GM18519 (cell line): Measurements from ENCODE around the gene CADM2.

Experiments
- ATAC-seq: cut with Tn5 transposase; IDR thresholded peaks from one replicate; pipeline ENCODE4 v1.9.1; 2021; ENCODE audit warnings: mild to moderate bottlenecking, moderate library complexity; ENCODE audit not compliant: unreplicated experiment, low FRiP score

The CADM2 gene

DNA sequence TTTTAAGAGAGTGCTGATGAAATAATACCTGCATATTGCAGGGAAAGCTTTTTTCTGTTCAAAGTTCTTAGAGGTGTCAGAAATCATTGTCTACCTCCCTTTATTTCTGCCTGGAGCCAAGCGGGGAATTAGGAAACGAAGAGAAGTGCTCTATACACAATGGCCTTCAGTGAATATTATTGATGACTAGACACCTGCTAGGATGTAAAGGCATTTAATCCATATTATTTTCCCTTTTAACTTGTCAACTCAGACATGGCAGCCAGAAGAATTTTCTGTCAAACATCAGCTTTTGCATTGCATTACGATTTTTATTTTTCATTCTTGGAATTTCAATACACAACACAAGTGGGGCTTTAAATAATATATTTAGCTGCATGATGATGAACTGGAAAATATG lies 24.7 kb downstream of the CADM2 start:
- ATAC-seq, result no peak

DNA sequence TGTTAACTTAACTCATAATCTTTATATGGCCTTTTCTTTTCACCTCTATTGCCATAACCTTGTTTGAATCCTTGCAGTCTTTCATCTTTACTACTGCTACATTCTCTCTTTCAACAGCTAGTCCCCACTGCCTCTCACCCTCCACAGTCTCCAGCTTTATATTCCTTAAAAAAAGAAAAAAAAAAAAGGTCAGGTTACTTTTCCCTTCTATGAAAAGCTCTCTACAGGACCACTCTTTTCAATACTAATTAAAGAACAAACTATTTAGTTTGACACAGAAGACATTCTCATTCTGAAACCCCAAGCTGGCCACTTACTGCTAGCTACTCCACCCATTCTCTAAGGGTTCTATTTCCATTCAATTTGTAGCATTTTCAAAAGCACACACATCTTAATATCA lies 25.6 kb downstream of the CADM2 start:
- ATAC-seq, result no peak

DNA sequence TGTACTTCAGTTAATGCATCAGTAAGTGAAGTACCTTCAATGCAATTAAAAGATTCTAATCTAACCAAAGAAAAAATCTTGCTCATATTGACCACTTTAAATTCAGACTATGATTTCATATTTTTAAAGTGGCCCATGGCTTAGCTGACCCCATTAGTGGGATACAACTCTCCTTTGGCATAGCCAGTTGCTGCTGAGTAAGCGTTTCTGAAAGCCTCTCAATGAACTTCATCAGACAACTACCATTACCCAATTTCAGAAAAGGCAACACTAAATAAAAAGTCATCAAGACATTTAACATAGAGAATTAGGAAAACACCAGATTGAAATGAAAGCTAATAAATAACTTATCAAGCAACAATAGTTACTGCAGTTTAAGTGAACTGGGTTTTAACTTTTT lies 27.0 kb downstream of the CADM2 start:
- ATAC-seq, result no peak

DNA sequence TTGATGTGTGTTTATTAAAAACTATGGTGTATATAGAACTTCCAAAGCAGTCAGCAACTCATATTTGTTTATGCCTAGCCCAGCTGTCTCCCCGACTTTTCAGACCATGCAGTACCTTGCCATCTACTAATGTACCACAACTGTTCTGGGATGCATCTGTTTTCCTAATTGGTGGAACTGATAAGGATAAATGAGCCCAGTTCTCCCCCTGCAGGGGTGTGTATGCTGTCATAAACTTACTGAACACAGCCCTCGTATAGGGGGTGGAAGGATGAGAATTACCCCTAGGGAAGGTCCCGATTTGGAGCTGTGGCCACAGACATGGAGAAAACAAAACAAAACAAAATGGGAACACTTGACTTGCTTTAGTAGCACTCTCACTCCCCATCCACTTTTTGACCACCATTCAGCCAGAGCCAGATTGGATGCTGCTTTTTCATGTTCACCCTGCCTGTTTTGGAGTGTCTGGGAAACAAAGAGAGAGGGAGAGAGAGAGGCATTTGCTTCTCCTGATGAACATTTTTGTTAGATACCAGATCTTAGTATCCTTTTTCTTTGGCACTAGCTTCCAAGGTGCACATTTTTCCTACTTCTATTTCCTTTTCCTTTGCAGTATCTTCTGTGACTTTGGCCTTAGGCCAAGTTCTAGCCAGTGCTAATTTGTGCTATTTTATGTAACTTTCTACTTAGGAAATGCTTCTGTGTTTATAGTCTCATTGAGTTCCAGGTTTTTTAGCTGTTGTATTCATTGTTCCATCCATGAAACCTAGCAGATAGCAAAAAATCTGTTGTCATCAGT lies 29.1 kb downstream of the CADM2 start:
- ATAC-seq, result no peak

DNA sequence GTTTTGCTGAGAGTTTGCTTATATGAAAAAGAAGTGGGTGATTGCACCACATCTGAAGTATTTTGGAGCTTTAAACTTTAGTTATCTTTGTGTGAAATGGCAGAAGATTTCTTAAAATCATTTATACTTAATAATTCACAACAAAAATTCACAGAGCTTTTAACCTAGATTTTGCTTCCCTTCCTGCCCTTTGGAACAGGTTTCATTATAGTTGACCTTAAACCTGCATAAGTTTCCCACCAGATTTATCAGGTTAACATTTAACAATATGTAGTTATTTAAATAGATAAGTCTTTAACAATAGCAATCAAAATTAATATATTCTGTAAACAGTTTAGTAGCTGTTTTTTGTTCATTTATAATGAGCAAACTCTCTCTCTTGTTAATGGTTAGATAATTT lies 30.3 kb downstream of the CADM2 start:
- ATAC-seq, result no peak

DNA sequence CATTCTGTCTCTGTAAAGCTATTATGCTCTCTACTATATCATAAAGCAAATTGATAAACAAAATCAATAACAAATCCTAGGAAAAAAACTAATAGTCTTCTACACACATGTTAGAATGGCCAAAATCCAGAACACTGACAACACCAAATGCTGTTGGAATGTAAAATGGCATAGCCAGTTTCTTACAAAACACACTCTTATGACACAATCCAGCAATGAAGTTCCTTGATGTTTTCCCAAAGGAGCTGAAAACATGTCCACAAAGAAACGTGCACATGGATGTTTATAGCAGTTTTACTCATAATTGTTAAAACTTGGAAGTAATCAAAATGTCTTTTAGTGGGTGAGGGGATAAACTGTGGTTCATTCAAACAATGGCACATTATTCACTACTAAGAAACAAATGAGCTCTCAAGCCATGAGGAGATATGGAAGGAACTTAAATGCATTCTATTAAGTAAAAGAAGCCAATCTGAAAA lies 32.7 kb downstream of the CADM2 start:
- ATAC-seq, result no peak

DNA sequence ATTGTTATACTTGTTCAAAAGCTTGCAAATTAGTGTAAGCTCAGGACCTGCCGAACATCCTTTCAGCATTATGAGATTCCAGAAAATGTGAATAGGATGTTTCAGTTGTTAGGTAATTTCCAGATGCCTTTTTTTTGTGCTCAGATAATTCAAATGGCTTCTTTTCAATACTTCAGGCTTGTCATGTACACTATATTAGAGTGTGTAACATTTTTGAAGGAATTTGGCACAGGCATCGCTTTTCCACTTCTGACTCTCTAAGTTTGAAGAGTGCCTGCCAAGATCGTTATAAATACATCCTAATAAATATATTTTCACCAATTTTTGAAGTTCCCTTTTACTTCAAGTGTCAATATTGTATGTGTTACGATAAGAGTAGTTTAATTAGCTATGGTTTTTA lies 35.2 kb downstream of the CADM2 start:
- no peak for ATAC-seq

DNA sequence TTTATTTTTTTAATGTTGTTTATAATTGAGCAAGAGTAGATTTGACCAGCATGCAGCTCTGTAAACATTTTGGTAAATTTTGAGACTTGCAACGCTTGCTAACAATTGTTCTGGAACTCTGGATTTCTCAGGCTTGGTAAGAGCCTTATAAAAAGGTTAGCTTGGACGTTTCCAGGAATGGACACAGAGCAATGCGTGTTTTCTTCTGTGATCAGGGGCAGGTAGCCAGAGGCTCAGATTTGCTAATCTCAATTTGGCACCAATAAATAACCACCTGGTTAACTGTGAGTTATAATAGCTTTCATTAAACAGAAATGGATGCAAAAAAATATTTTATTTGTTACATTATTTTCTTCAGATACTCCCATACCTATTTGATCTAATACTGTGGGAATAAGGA lies 39.8 kb downstream of the CADM2 start:
- ATAC-seq, result no peak

DNA sequence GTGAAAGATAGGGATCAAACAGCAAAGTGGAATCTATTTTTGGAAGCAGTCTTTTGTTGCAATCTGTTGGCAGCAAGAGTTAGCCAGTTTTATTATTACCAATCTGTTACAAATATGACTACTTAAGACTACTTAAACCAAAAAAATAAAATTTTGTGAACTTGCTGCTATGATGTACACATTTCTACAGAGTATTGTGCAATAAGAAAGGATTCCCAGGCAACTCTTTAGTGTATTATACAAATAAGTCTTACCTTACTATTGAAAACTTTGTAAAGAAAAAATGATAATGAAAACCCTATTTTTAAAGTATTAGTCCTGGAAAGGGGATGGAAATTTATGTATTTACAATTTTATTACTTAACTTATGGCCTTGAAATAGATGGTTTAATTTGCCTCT lies 44.7 kb downstream of the CADM2 start:
- ATAC-seq, result no peak

DNA sequence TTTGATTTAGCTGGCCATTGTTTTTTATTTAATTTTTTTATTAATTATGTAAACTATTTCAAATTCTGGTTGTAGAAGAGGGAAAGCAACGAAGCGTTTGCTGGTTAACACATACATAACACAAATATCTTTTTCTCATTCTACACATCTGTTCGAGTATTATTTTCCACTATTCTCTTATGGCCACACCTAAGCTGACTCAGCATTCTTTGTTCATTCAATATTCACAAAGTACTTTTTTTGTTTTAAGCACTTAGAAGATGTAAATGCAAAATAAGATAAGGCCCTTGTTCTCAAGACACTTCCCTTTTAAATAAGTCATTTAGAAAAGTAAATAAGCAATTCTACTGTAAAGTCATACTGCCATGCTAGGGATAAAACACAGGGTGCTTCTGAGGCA lies 45.4 kb downstream of the CADM2 start:
- ATAC-seq, result no peak

DNA sequence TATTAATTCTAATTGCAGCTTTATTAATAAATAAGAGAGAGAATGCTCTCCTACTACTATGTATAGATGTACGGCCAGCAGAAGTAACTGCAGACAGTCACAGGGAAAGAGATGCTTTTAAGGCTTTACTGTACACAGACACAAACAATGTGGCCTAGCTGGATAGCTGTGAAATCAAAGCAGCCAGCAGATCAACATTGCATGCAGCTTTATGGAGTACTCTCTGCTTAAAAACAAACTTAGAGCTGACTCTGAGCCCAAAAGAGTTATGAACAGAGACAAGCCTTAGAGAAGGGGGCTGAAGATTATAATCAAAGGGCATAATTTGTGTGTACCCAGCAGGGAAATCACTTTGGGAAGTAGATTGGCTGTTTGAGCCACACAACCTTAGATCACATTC lies 47.2 kb downstream of the CADM2 start:
- ATAC-seq, result no peak

DNA sequence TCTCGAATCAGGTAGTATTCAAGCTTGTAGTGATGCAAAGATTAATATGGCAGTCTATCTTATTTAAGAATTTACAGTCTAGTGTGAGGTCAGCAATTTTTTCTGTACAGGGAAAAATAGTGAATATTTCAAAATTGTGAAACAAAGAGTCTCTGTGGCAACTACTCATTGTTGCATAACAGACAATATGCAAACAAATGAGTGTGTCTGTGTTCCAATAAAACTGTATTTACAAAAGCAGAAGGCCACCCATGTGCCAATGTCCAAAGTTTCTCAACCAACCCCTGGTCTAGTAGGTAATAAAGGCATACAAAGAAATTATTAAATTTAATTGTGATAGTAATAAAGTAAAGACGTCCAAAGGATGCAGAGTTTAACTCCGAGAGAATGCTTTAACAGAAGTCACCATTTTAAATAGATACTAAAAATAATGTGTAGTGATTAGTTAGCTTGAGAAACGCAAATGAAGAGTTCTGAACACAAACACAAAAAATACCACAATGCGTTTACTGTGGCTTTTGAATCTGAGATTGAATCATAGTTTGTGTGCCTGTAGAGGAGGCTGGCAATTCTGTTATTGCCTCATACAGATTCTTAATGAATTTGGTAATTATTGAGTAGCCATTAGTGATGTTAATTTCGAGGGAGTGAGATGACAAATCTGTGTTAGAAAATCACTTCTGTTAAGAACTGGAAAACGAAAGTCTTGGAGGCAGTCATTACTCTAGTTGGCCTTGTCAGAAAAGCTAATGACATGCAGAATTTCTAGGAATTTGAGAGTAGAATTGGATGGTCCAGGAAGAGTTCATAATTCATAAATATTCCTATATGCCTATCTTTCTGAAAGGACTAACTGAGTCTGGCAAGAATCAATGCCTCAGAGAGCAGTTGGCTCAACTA lies 48.7 kb downstream of the CADM2 start:
- ATAC-seq, result no peak

DNA sequence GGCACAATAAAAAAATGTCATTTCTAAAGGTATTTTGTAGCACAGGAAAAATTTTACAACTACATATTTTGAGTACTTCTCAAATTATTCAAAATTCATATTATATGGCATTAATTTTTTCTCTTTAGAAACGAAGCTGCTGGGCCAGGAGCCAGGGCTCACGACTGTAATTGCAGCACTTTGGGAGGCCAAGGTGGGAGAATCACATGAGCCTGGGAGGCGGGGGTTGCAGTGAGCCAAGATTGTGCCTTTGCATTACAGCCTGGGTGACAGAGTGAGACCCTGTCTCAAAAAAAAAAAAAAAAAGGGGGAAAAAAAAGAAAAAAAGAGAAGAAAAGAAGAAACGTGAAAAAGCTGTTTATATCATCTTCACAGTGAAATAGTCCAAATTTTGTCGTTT lies 62.0 kb downstream of the CADM2 start:
- no peak for ATAC-seq

DNA sequence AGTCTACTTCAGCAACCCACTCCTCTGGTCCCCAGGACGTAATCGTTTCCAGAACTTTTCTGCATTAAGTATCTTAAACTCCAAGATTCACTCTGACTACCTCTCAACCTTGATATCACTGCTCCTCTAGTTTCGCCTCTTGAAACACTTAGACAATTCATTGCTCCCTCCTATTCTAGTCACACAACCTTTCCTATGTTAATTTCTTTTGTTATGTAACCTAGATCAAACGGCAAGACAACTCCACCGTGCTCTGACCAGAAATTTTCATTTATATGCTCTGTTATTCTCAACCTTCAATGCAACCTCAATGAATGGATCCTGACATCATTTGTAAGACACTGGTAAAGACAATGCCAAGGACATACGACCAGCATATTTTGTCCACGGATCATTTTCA lies 71.3 kb downstream of the CADM2 start:
- no peak for ATAC-seq

DNA sequence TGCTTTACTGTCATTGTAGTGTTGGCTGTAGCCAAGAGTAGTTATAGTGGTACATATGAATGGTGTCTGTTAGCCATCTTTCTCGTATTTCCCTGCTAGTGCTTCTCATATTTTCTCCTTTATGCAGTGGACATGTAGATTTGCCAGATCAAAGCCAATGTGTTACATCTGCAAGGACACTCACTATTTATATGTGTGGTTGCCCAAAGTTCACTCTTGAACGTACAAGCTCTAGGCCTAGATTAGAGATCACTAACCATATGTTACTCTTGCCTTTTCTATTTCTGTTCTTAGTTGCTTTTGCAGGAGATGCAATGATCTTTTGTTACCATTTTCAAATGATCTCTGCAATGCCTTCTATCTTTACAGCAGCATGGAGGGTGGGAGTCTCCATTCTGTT lies 78.4 kb downstream of the CADM2 start:
- ATAC-seq, result no peak

DNA sequence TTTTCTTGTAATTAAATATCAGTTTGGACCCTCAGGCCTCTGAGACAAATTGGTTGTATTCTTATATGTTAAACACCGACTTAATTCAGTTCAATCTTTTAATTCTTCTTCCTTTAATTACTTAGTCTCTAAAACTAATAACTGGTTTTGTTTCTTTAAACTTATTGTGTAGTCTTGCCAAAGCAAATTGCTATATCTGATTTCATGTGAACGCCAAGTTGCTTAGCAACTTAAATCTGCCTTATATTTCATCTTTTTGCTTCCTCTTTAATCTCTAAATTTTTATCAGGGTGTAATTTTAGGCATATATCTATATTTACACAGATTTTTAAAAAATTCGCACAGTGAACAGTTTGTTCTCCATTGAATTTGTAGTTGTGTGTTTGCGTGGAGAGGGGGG lies 82.2 kb downstream of the CADM2 start:
- no peak for ATAC-seq

DNA sequence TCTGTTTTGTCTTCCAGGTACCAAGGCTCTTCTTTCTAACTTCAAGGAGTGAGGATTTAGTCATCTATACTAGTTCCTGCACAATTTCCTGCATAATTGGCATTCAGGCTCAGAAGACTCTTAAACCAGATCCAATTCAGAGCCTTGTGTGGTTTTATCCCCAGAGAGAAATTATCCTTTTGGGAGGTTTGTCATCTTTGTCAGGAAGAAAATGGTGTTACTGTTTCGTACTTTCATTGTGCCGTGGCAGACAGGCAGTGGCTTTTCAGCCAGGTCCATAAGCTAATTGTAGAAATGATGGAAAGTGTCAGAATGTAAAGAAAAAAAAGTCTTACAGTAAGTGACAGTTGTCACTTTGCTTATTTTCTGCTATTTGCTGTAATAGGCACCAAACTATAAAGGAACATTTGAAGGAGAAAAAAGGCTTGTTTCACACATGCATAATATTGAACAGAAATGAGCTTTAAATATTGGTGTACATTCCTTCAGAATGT lies 82.8 kb downstream of the CADM2 start:
- ATAC-seq, result no peak

DNA sequence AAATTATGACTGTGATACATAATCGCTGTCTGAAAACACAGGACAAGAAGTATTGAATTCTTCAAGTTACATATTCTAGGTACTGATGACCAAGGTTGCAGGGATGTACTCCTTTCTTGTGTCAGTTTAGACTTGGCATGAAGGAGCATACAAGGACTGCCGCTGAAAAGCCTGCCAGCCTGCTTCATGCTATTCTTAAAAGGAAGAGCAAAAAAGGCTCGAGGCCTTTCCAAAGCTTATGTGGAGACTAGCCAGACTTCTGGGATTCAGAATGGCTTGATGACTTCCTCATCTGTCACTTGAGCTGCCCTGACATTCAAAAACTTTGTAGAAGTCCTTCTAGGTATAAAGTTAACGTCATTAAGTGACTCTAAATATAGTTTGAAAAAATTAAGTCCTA lies 92.0 kb downstream of the CADM2 start:
- ATAC-seq, result no peak

DNA sequence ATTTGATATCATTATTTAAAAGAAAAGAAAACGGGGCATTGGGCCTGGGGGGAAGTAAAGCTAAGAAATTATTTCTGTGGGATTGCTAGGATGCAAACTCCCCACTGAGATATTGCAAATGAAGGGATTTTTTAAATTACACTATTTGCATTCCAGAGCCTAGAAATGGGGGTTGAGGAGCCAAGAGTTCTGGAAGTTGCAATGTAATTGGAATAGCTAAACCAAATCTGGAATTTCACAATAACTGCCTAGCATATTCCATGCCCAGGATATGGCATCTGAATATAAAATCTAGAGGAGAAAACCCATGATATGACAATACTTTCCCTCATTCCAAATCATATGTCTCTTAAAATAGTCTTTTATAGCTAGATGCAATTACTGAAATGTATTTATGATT lies 93.0 kb downstream of the CADM2 start:
- ATAC-seq, result no peak

DNA sequence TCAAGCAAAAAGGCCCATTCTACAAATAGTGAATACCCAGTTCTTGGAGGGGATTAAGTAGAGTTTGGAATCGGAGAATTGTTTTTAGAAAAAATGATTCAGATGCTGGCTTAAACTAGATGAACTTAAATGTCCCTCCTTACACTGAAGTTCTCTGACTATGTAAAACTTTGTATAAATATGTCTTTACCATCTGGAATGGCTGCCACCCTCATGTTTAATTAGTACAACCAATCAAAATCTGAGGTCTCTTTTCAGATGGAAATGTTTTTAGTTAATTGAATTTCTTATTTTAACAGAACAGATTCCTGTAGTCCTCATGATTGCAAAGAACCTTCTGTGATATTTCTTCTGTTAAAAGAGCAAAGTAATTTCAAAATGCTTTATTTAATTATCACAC lies 94.8 kb downstream of the CADM2 start:
- ATAC-seq, result no peak

DNA sequence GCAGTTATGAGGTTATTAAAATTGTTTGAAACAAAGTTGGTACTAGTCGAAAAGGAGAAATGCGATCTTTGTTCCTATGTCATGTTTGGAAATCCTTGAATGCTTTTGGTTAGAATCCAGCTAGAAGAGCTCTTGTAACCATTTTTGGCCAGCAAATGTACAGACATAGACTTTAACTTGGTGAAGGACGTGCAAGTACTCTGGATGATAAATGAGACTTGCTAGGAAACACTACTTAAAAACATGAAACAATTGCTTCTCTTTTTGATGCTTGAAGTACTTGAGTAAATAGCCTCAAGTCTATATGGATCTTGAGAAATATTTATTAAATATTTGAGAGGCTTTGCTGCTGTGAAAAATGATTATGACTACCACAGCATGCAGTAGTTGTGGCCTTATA lies 95.8 kb downstream of the CADM2 start:
- ATAC-seq, result no peak

DNA sequence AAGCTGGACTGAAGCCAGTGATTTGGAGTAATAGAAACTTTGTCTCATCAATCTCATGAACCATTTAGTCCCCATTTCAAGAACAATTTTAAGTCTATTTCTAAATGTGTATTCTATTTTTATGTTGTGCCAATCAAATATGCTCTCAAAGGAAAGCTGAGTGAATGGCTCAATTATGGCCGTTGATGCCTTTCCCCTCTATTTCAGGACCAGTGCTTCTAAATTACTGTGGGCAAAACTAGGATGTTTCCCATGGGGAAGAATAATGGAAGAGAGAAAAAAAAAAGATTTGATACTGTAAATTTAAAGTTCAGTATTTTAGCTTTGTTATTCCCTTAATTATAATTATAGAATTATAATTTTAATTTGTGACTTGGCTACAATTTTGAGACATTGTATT lies 110.1 kb downstream of the CADM2 start:
- ATAC-seq, result no peak
